Large intestine (tissue), 3 donors: ENCODE data around the gene UPP2. TPM values are rescaled to one million over a fixed set of nuclear protein-coding genes. Genes with fewer than 3 reads are reported as not detected.

Source experiments
- DNase-seq, 2 donors: peaks; one replicate each; pipeline versions ENCODE4 v3.0.0 to v3.0.0-alpha.2; 2013
- H3K27ac ChIP-seq: one replicate; pipeline ENCODE4 v1.5.1; 2013; ENCODE audit warnings: low read length
- H3K27me3 ChIP-seq: 2 replicates; pipeline ENCODE4 v1.6.1; 2013; ENCODE audit warnings: low read length; ENCODE audit not compliant: control insufficient read depth, insufficient read depth
- H3K36me3 ChIP-seq: 2 replicates; pipeline ENCODE4 v1.6.1; 2013; ENCODE audit warnings: low read length; ENCODE audit not compliant: control insufficient read depth, insufficient read depth
- H3K4me1 ChIP-seq: one replicate; pipeline ENCODE4 v1.6.1; 2013; ENCODE audit warnings: low read length; ENCODE audit not compliant: control insufficient read depth, insufficient read depth
- H3K4me3 ChIP-seq: one replicate; pipeline ENCODE4 v1.5.1; 2013; ENCODE audit warnings: low read length
- H3K9me3 ChIP-seq: one replicate; pipeline ENCODE4 v1.6.1; 2013; ENCODE audit warnings: mild to moderate bottlenecking, low read depth, low read length, moderate library complexity; ENCODE audit not compliant: control insufficient read depth
- WGBS: methylation state at CpG from one replicate; pipeline ENCODE4 v1.1.5; 2013; ENCODE audit warnings: low lambda C conversion rate; ENCODE audit not compliant: insufficient coverage; 5-methylcytosine and 5-hydroxymethylcytosine counted together
- polyA plus RNA-seq: library from polyadenylated mRNA; unstranded; fragments of 120-200 nt; gene quantifications from one replicate; pipeline ENCODE4 v1.2.1, GENCODE V29; 2013

Gene UPP2
- polyA plus RNA-seq, 1 donor, result 0.04 TPM

- 95% methylated on average over 3 of the region's 3 CpGs for WGBS
- Histone ChIP-seq H3K36me3 (no peaks in the 10 kb centered on the region), H3K9me3 (peaks cover 11% of the 10 kb centered on the region), H3K27ac (no peak overlapping the region), H3K27me3 (no peaks in the 10 kb centered on the region), H3K4me1 (no peaks in the 10 kb centered on the region), H3K4me3 (no peak overlapping the region)
- DNase-seq, result no peak
These were observed 13.6 kb upstream of the UPP2 start for GRCh38 chr2:158088093-158088492.

DNA sequence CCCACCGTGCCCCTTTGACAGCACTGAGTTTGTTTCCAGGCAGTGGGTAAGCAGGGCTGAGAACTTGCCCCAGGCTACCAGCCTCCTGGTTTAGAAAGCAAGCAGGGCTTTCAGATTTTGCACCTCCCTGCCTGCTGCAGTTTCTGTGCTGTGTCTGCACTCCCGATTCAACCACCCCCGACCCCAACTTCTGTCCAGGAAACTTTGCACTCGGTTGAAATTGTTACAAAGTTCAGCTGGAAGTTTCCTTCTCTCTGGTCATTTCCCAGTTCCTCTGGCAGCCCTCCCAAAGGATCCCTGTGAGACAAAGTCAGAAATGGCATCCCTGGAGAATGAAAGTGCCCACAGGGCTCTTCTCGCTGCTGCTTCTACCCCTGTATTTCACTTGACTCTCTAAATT is 12.4 kb upstream of the UPP2 start:
- H3K36me3 ChIP-seq, result no peaks in the 10 kb centered on the region
- H3K4me3 ChIP-seq, result no peak overlapping the region
- no peak for DNase-seq
- no peak overlapping the region for H3K27ac ChIP-seq
- no peaks in the 10 kb centered on the region for H3K27me3 ChIP-seq
- no CpG with 5 or more reads among the region's 5 CpGs for WGBS
- peaks cover 11% of the 10 kb centered on the region for H3K9me3 ChIP-seq
- H3K4me1 ChIP-seq, result no peaks in the 10 kb centered on the region

- WGBS, result no CpG with 5 or more reads among the region's 4 CpGs
- no peaks in the 10 kb centered on the region for H3K27me3 ChIP-seq
- H3K9me3 ChIP-seq, result peaks cover 11% of the 10 kb centered on the region
- H3K27ac ChIP-seq, result no peak overlapping the region
- H3K4me1 ChIP-seq, result peaks cover 17% of the 10 kb centered on the region
- H3K4me3 ChIP-seq, result no peak overlapping the region
- no peak for DNase-seq
- no peaks in the 10 kb centered on the region for H3K36me3 ChIP-seq
These were observed 10.0 kb upstream of the UPP2 start for GRCh38 chr2:158091647-158092046.

DNA sequence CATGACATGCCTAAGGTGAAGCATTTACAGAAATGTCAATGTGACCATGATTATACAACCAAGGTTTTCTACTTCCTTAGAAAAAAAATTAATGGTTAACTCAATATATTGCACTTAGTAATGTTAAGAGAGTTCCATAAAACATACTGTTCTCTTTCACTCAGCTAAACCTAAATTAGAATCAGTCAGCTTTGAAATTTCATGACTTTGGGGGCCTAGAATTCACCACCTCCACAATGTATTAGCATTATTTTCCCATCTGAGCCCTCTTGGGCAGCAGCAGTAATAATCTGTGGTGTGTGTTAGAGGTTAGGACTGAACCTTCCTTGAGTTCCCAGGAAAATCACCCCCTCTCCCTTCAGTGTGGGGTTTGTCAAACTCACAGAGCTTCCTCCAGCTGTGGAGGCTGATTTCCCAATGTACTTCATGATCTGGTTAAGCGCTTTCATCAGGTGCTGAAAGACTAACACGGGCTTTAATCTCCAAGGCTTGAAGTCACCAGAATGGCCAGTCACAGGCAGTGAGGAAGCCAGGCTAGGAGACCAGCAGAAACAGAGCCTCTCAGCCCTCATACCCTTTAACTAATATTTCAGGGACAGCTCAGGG is 7.1 kb upstream of the UPP2 start:
- H3K27ac ChIP-seq, result peak overlapping the region; percentile 92
- WGBS, result no CpG with 5 or more reads among the region's 2 CpGs
- no peaks in the 10 kb centered on the region for H3K36me3 ChIP-seq
- no peaks in the 10 kb centered on the region for H3K9me3 ChIP-seq
- H3K27me3 ChIP-seq, result no peaks in the 10 kb centered on the region
- no peak overlapping the region for H3K4me3 ChIP-seq
- peaks cover 17% of the 10 kb centered on the region for H3K4me1 ChIP-seq
- DNase-seq, result peak; percentile 76 to 89

- H3K9me3 ChIP-seq, result no peaks in the 10 kb centered on the region
- H3K36me3 ChIP-seq, result no peaks in the 10 kb centered on the region
- H3K27me3 ChIP-seq, result no peaks in the 10 kb centered on the region
- DNase-seq, result peak in 1 of 2 donors; percentile 46
- peaks cover 17% of the 10 kb centered on the region for H3K4me1 ChIP-seq
- H3K4me3 ChIP-seq, result no peak overlapping the region
- peak overlapping the region; percentile 92 for H3K27ac ChIP-seq
These were observed 6.4 kb upstream of the UPP2 start for GRCh38 chr2:158095269-158095668.

GRCh38 chr2:158095912-158096311 is 5.8 kb upstream of the UPP2 start:
- no CpG with 5 or more reads among the region's 4 CpGs for WGBS
- no peak for DNase-seq
- H3K9me3 ChIP-seq, result no peaks in the 10 kb centered on the region
- no peak overlapping the region for H3K4me3 ChIP-seq
- no peaks in the 10 kb centered on the region for H3K27me3 ChIP-seq
- H3K27ac ChIP-seq, result peak overlapping the region; percentile 92
- peaks cover 17% of the 10 kb centered on the region for H3K4me1 ChIP-seq
- no peaks in the 10 kb centered on the region for H3K36me3 ChIP-seq

DNA sequence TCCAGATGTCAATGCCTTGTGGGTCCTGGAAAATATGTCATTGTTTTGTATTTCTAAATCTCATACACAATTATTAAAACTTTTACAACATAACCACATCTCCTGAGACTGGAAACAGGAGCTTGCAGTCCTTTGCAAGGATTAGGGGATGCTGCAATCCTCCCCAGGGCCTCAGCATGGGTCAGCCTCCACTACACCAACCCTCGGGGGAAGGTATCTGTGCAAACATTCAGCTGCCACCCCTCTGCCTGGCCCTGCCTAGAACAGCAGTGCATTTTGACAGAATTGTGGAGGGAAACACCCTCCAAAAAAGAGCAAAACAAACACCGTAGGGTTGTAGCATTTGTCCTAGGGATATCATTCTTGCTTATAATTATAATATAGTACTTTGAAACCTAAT is 4.2 kb upstream of the UPP2 start:
- peaks cover 17% of the 10 kb centered on the region for H3K4me1 ChIP-seq

GRCh38 chr2:158098178-158098577 is 3.5 kb upstream of the UPP2 start:
- H3K4me3 ChIP-seq, result no peak overlapping the region
- H3K27me3 ChIP-seq, result no peaks in the 10 kb centered on the region
- no peak for DNase-seq
- H3K4me1 ChIP-seq, result peaks cover 17% of the 10 kb centered on the region
- H3K9me3 ChIP-seq, result no peaks in the 10 kb centered on the region
- H3K27ac ChIP-seq, result no peak overlapping the region
- no peaks in the 10 kb centered on the region for H3K36me3 ChIP-seq
- no CpG with 5 or more reads among the region's 4 CpGs for WGBS

More for the DNA sequence above, 4.2 kb upstream of the UPP2 start:
- no peaks in the 10 kb centered on the region for H3K36me3 ChIP-seq
- no peaks in the 10 kb centered on the region for H3K27me3 ChIP-seq
- H3K9me3 ChIP-seq, result no peaks in the 10 kb centered on the region
- H3K4me3 ChIP-seq, result no peak overlapping the region
- no CpG with 5 or more reads among the region's 2 CpGs for WGBS
- no peak for DNase-seq
- H3K27ac ChIP-seq, result no peak overlapping the region

DNA sequence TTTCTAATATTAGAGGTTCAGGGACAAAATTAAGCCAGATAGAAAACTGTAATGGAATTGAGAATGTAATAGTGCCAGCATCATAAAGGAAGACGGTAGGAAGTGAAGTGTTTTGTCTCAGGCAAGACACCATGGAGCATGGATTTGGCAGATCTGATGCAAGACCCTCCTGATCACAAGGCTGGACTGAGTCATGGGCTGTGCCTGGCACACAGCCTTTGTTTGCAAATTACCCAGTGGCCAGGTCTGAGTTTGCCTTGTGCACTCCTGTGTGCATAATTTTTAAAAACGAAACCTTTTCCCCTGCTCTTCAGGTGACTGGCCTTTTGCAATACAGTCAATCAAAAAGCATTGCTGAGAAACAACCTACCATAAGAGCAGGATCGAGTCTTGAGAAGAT is 2.0 kb upstream of the UPP2 start:
- H3K9me3 ChIP-seq, result no peaks in the 10 kb centered on the region
- H3K36me3 ChIP-seq, result no peaks in the 10 kb centered on the region
- H3K27ac ChIP-seq, result no peak overlapping the region
- H3K4me1 ChIP-seq, result peaks cover 14% of the 10 kb centered on the region
- no peaks in the 10 kb centered on the region for H3K27me3 ChIP-seq
- DNase-seq, result no peak
- WGBS, result no CpG with 5 or more reads among the region's 3 CpGs
- H3K4me3 ChIP-seq, result no peak overlapping the region

- H3K27me3 ChIP-seq, result no peaks in the 10 kb centered on the region
These were observed 1.3 kb upstream of the UPP2 start for GRCh38 chr2:158100411-158100810.

DNA sequence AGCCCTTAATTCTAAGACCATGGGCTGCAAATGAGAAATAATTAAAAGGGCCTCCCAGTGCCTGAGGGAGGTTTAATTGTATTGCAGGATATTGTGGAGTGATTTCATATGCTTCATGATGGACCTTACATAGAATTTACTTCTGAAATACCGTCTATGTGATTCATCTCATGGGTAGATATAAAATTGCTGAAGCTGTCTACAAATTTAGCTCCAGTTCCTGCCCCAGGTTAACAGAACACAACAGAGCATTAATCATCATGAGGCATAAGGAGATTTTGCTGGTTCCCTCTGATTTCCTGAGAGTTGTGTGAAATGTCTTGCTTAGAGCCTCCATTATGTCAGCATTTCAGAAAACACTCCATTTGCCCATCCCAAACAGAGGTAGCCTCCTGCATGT is 770 bp downstream of the UPP2 start:
- H3K27me3 ChIP-seq, result no peaks in the 10 kb centered on the region
- H3K9me3 ChIP-seq, result no peaks in the 10 kb centered on the region
- no peak overlapping the region for H3K4me3 ChIP-seq
- H3K27ac ChIP-seq, result no peak overlapping the region
- WGBS, result no CpG with 5 or more reads among the region's 1 CpG
- no peaks in the 10 kb centered on the region for H3K4me1 ChIP-seq
- DNase-seq, result no peak
- no peaks in the 10 kb centered on the region for H3K36me3 ChIP-seq

More at GRCh38 chr2:158100411-158100810, 1.3 kb upstream of the UPP2 start:
- Histone ChIP-seq H3K27ac (no peak overlapping the region), H3K4me3 (no peak overlapping the region), H3K9me3 (no peaks in the 10 kb centered on the region), H3K36me3 (no peaks in the 10 kb centered on the region), H3K4me1 (peaks cover 7% of the 10 kb centered on the region)
- 100% methylated on average over 1 of the region's 1 CpG for WGBS
- DNase-seq, result no peak
